ENCODE measurements around the gene TBCK. TPM values are rescaled to one million over a fixed set of nuclear protein-coding genes. Genes with fewer than 3 reads are reported as not detected.

The TBCK gene
- total and polyA plus RNA-seq, 2 donors (not counting 3 experiments of a cell fraction or from before 2014, with no cell fraction given) = 18.2 to 38.6 TPM

DNA sequence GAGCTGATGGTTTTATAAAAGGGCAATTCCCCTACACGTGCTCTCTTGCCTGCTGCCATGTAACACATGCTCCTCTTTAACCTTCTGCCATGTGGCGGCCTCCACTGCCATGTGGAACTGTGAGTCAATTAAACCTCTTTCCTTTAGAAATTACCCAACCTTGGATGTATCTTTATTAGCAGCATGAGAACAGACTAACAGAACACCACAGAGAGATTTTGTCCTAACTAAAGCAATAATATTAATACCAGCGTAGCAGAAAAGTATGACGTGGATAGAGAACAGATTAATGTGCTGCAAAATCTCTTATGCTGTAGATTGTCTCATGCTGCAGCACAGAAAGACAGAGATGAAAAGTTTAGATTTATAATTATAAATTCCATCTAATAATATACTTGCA lies 23.4 kb upstream of the TBCK start:
- Histone ChIP-seq H3K27ac (ENCODE audit: insufficient read depth, low read depth, low read length) (no peak overlapping the region), H3K27me3 (ENCODE audit: control insufficient read depth in 2 of 2, insufficient read depth in 2 of 2, low read length in 2 of 2) (no peaks in the 10 kb centered on the region), H3K36me3 (ENCODE audit: control insufficient read depth in 2 of 2, extremely low read depth in 1 of 2, insufficient read depth in 2 of 2, low read length in 2 of 2) (peaks cover 3 to 4% of the 10 kb centered on the region in 2 experiments), H3K4me2 (ENCODE audit: insufficient read depth, low read length) (no peak overlapping the region), H3K9me3 (replicated peaks; ENCODE audit: control insufficient read depth, insufficient read depth, low read length) (no peaks in the 10 kb centered on the region), H2AFZ (ENCODE audit: low read depth, low read length) (no peak overlapping the region), H3K79me2 (ENCODE audit: control insufficient read depth, insufficient read depth, low read length) (peaks cover 45% of the 10 kb centered on the region), H3K4me1 (ENCODE audit: control insufficient read depth, extremely low read depth, insufficient read depth, low read length) (no peaks in the 10 kb centered on the region), H4K20me1 (replicated peaks; ENCODE audit: control insufficient read depth, extremely low read depth, insufficient read depth, low read length) (no peaks in the 10 kb centered on the region), H3K4me3 (replicated peaks in 1 of 3; ENCODE audit: insufficient read depth in 1 of 3, low read depth in 1 of 3, low read length in 3 of 3) (no peak overlapping the region), H3K9me1 (replicated peaks; ENCODE audit: control insufficient read depth, extremely low read depth, insufficient read depth, low read length) (no peaks in the 10 kb centered on the region), H3K9ac (replicated peaks; ENCODE audit: extremely low read depth, insufficient read depth, low read length) (no peak overlapping the region)
- TF ChIP-seq JUN (IDR thresholded peaks at IDR 0.05; ENCODE audit: borderline replicate concordance, insufficient read depth, insufficient read length, low read depth) (no peak), FOS (IDR thresholded peaks at IDR 0.05; ENCODE audit: borderline replicate concordance, insufficient read depth, low read length) (no peak), MYC (IDR thresholded peaks at IDR 0.05; ENCODE audit: low read depth, low read length) (no peak), POLR2A (IDR thresholded peaks at IDR 0.05; ENCODE audit: low read depth, low read length) (no peak), POLR2AphosphoS5 (IDR thresholded peaks at IDR 0.05; ENCODE audit: insufficient read depth, low read depth, low read length) (no peak), GATA2 (IDR thresholded peaks at IDR 0.05; ENCODE audit: insufficient read depth, insufficient read length, low read depth, low read length) (no peak), EZH2 (IDR thresholded peaks at IDR 0.05; ENCODE audit: borderline replicate concordance, low read depth, low read length, severe bottlenecking) (no peak)
- TF ChIP-seq, protein P1, sequence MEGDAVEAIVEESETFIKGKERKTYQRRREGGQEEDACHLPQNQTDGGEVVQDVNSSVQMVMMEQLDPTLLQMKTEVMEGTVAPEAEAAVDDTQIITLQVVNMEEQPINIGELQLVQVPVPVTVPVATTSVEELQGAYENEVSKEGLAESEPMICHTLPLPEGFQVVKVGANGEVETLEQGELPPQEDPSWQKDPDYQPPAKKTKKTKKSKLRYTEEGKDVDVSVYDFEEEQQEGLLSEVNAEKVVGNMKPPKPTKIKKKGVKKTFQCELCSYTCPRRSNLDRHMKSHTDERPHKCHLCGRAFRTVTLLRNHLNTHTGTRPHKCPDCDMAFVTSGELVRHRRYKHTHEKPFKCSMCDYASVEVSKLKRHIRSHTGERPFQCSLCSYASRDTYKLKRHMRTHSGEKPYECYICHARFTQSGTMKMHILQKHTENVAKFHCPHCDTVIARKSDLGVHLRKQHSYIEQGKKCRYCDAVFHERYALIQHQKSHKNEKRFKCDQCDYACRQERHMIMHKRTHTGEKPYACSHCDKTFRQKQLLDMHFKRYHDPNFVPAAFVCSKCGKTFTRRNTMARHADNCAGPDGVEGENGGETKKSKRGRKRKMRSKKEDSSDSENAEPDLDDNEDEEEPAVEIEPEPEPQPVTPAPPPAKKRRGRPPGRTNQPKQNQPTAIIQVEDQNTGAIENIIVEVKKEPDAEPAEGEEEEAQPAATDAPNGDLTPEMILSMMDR (IDR thresholded peaks at IDR 0.05; ENCODE audit: extremely low read depth in 1 of 2, insufficient read depth in 1 of 2, low read depth in 1 of 2, low read length in 2 of 2) = no peak
- TF ChIP-seq, protein P2, sequence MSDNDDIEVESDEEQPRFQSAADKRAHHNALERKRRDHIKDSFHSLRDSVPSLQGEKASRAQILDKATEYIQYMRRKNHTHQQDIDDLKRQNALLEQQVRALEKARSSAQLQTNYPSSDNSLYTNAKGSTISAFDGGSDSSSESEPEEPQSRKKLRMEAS (IDR thresholded peaks at IDR 0.05; ENCODE audit: insufficient read depth, insufficient read length) = no peak
- FAIRE-seq (no peak), DNase-seq (ENCODE audit: low read depth, low spot score) (no peak)
- CTCF ChIA-PET = no interaction called here
- no TSS peak for BruUV-seq (replicated peaks)
- intact Hi-C loops (cut with micrococcal nuclease) = no loop called here
- POLR2A ChIA-PET = no interaction called here
- dilution Hi-C loops (cut with MboI; ENCODE audit: extremely low pct_ligation_motif_present, low sequenced_read_pairs) = no loop called here
